ENCODE measurements around the gene COQ7.

GRCh38 chr16:19090916-19091315 lies 23.5 kb downstream of the COQ7 start:
- TF ChIP-seq, protein P1, sequence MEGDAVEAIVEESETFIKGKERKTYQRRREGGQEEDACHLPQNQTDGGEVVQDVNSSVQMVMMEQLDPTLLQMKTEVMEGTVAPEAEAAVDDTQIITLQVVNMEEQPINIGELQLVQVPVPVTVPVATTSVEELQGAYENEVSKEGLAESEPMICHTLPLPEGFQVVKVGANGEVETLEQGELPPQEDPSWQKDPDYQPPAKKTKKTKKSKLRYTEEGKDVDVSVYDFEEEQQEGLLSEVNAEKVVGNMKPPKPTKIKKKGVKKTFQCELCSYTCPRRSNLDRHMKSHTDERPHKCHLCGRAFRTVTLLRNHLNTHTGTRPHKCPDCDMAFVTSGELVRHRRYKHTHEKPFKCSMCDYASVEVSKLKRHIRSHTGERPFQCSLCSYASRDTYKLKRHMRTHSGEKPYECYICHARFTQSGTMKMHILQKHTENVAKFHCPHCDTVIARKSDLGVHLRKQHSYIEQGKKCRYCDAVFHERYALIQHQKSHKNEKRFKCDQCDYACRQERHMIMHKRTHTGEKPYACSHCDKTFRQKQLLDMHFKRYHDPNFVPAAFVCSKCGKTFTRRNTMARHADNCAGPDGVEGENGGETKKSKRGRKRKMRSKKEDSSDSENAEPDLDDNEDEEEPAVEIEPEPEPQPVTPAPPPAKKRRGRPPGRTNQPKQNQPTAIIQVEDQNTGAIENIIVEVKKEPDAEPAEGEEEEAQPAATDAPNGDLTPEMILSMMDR (conservative IDR thresholded peaks at IDR 0.05; ENCODE audit: low read depth, low read length), result no peak
- TF ChIP-seq EZH2 (IDR thresholded peaks at IDR 0.05; ENCODE audit: low read length, unreplicated experiment) (no peak), EZH2phosphoT487 (IDR thresholded peaks at IDR 0.05; ENCODE audit: borderline replicate concordance, low read length) (no peak)
